ENCODE data around the gene SLC7A7.

DNA sequence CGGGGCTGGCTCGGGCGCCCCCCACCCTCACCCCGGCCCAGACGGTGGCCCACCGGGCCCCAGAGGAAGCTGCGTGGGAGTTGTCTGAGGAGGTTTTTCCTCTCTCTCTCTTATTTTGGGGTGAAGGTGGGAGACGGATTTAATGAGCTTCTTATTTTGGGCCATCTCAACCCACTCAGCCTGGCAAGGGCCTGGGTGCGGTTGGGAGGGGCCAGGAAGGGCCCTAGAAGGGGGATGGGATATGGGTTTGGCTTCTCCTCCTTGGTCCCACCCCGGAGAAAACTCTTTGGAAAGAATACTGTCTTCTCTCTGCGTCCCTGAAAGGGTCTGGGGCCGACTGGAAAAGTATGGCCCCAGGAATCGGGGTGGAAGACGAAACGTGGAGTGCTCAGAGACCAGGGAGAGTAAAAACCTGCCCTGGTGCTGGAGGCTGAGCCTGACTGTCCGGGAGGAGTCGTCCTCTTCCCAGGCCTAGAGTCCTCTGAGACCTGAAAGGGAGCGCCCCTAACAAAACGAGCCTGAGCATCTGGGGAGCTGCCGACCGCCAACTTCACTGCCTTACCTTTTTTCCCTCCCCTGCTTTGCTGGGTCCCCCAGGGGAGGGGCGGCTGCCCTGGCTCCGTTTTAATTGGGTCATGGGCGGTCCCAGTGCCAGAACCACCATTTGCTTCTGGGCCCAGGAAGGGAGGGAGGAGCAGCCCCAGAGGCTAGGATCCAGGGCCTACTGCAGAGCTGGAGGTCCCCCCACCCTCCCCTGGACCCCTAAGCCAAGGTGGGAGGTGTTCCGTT lies 22.7 kb upstream of the SLC7A7 start:
- TF ChIP-seq EZH2 (IDR thresholded peaks at IDR 0.05; ENCODE audit: insufficient read depth, poor library complexity, severe bottlenecking): no peak
- no peak for TF ChIP-seq EZH2phosphoT487 (IDR thresholded peaks at IDR 0.05; ENCODE audit: insufficient read depth, low read depth)

Data from GM23248 (cell line).